H9 (cell line): ENCODE results near the gene ZSCAN22. TPM values are rescaled to one million over a fixed set of nuclear protein-coding genes. Genes with fewer than 3 reads are reported as not detected.

Experiments
- DNase-seq: peaks from one replicate; pipeline ENCODE4 v3.0.0-alpha.2; 2017
- H2AFZ ChIP-seq: one replicate; pipeline ENCODE4 v1.6.1; 2013; ENCODE audit warnings: mild to moderate bottlenecking, low read length, control low read depth, moderate library complexity
- H2AK5ac ChIP-seq: 2 replicates; pipeline ENCODE4 v1.6.1; 2013; ENCODE audit warnings: low read length, control low read depth, mixed read lengths; ENCODE audit not compliant: insufficient read length
- H2BK120ac ChIP-seq: one replicate; pipeline ENCODE4 v1.6.1; 2013; ENCODE audit warnings: low read depth, mild to moderate bottlenecking, low read length, control low read depth, inconsistent platforms; ENCODE audit not compliant: poor library complexity, severe bottlenecking
- H2BK12ac ChIP-seq: 2 replicates; pipeline ENCODE4 v1.6.1; 2013; ENCODE audit warnings: low read length, control low read depth, mixed read lengths, low read depth; ENCODE audit not compliant: insufficient read length
- H2BK15ac ChIP-seq: 2 replicates; pipeline ENCODE4 v1.6.1; 2013; ENCODE audit warnings: low read depth, low read length, control low read depth
- H2BK20ac ChIP-seq: one replicate; pipeline ENCODE4 v1.6.1; 2013; ENCODE audit warnings: low read depth, mild to moderate bottlenecking, low read length, control low read depth, inconsistent platforms; ENCODE audit not compliant: poor library complexity, severe bottlenecking
- H2BK5ac ChIP-seq: 2 replicates; pipeline ENCODE4 v1.6.1; 2013; ENCODE audit warnings: low read length, control low read depth, mixed read lengths; ENCODE audit not compliant: insufficient read length
- H3K14ac ChIP-seq: 2 replicates; pipeline ENCODE4 v1.6.1; 2013; ENCODE audit warnings: low read length, control low read depth; ENCODE audit not compliant: insufficient read depth
- H3K18ac ChIP-seq: 2 replicates; pipeline ENCODE4 v1.6.1; 2013; ENCODE audit warnings: low read depth, mild to moderate bottlenecking, mixed read lengths, low read length, control low read depth; ENCODE audit not compliant: insufficient read length
- H3K23ac ChIP-seq: 2 replicates; pipeline ENCODE4 v1.6.1; 2013; ENCODE audit warnings: low read length, control low read depth, mixed read lengths, low read depth; ENCODE audit not compliant: insufficient read length
- H3K23me2 ChIP-seq: 2 replicates; pipeline ENCODE4 v1.6.1; 2013; ENCODE audit warnings: low read depth, mild to moderate bottlenecking, mixed read lengths, low read length, control low read depth; ENCODE audit not compliant: insufficient read length, poor library complexity, severe bottlenecking
- H3K27ac ChIP-seq: 2 replicates; pipeline ENCODE4 v1.5.1; 2013; ENCODE audit warnings: low read length, control low read depth, mixed read lengths, low read depth; ENCODE audit not compliant: insufficient read length
- H3K27me3 ChIP-seq: 2 replicates; pipeline ENCODE4 v1.6.1; 2013; ENCODE audit warnings: low read length, control low read depth, inconsistent platforms; ENCODE audit not compliant: insufficient read depth
- H3K4ac ChIP-seq: 2 replicates; pipeline ENCODE4 v1.6.1; 2013; ENCODE audit warnings: low read depth, mild to moderate bottlenecking, control low read depth, inconsistent platforms, low read length, moderate library complexity
- H3K4me1 ChIP-seq: 2 replicates; pipeline ENCODE4 v1.6.1; 2013; ENCODE audit warnings: low read length, control low read depth, inconsistent platforms; ENCODE audit not compliant: insufficient read depth
- H3K4me2 ChIP-seq: 2 replicates; pipeline ENCODE4 v1.6.1; 2013; ENCODE audit warnings: low read length, control low read depth, mixed read lengths; ENCODE audit not compliant: insufficient read length, insufficient read depth
- H3K56ac ChIP-seq: 2 replicates; pipeline ENCODE4 v1.6.1; 2013; ENCODE audit warnings: low read depth, mild to moderate bottlenecking, mixed read lengths, low read length, control low read depth; ENCODE audit not compliant: insufficient read length
- H3K79me1 ChIP-seq: 2 replicates; pipeline ENCODE4 v1.6.1; 2013; ENCODE audit warnings: low read depth, mild to moderate bottlenecking, moderate library complexity, low read length, control low read depth, inconsistent platforms; ENCODE audit not compliant: insufficient read depth, poor library complexity, severe bottlenecking
- H3K79me2 ChIP-seq: 2 replicates; pipeline ENCODE4 v1.6.1; 2013; ENCODE audit warnings: low read length, control low read depth, inconsistent platforms; ENCODE audit not compliant: insufficient read depth
- H3K9ac ChIP-seq: 2 replicates; pipeline ENCODE4 v1.6.1; 2013; ENCODE audit warnings: low read length, control low read depth, mixed read lengths; ENCODE audit not compliant: insufficient read length; ENCODE audit errors: extremely low read depth
- H3K9me3 ChIP-seq: one replicate; pipeline ENCODE4 v1.6.1; 2013; ENCODE audit warnings: low read depth, low read length, inconsistent platforms; ENCODE audit not compliant: control insufficient read depth
- H3T11ph ChIP-seq: one replicate; pipeline ENCODE4 v1.6.1; 2013; ENCODE audit warnings: mild to moderate bottlenecking, low read length, control low read depth, inconsistent platforms
- H4K20me1 ChIP-seq: one replicate; pipeline ENCODE4 v1.6.1; 2013; ENCODE audit not compliant: control insufficient read depth, insufficient read length, insufficient read depth
- H4K5ac ChIP-seq: 2 replicates; pipeline ENCODE4 v1.6.1; 2013; ENCODE audit warnings: low read depth, mild to moderate bottlenecking, mixed read lengths, low read length, control low read depth; ENCODE audit not compliant: insufficient read length
- H4K8ac ChIP-seq: replicated peaks from 2 replicates; pipeline ENCODE4 v1.6.1; 2013; ENCODE audit warnings: low read length, control low read depth, mixed read lengths, low read depth; ENCODE audit not compliant: insufficient read length
- H4K91ac ChIP-seq: 2 replicates; pipeline ENCODE4 v1.6.1; 2013; ENCODE audit warnings: low read depth, mild to moderate bottlenecking, moderate library complexity, mixed read lengths, low read length, control low read depth; ENCODE audit not compliant: insufficient read length
- H3K27ac Mint-ChIP-seq, 3 experiments: 2 replicates in 2 of 3; 3 replicates in 1 of 3; pipeline ENCODE4 v1.8.0; 2020 to 2021; ENCODE audit warnings: mixed read lengths in 3 of 3, mild to moderate bottlenecking in 1 of 3, moderate library complexity in 1 of 3
- H3K27me3 Mint-ChIP-seq: 2 replicates; pipeline ENCODE4 v1.8.0; 2021; ENCODE audit warnings: low read depth, mild to moderate bottlenecking, moderate library complexity, mixed read lengths
- H3K36me3 Mint-ChIP-seq, 3 experiments: 2 replicates in 2 of 3; 3 replicates in 1 of 3; pipeline ENCODE4 v1.8.0; 2020 to 2021; ENCODE audit warnings: low read depth in 3 of 3, mixed read lengths in 3 of 3; ENCODE audit not compliant: insufficient read depth in 1 of 3
- H3K4me1 Mint-ChIP-seq, 2 experiments: 2 replicates each; pipeline ENCODE4 v1.8.0; 2020; ENCODE audit warnings: mixed read lengths in 2 of 2
- H3K4me3 Mint-ChIP-seq, 2 experiments: 2 replicates in 1 of 2; 3 replicates in 1 of 2; pipeline ENCODE4 v1.8.0; 2020 to 2021; ENCODE audit warnings: mild to moderate bottlenecking in 2 of 2, mixed read lengths in 2 of 2, moderate library complexity in 1 of 2
- H3K9me3 Mint-ChIP-seq, 2 experiments: 2 replicates in 1 of 2; 3 replicates in 1 of 2; pipeline ENCODE4 v1.8.0; 2020; ENCODE audit warnings: mild to moderate bottlenecking in 2 of 2, mixed read lengths in 2 of 2, moderate library complexity in 1 of 2
- CTCF ChIP-seq: fragments of 200-600 bp; sonication (generic); conservative IDR thresholded peaks from 3 replicates; pipeline ENCODE4 v1.8.0; 2021; ENCODE audit warnings: antibody characterized with exemption, mild to moderate bottlenecking
- whole genome bisulfite sequencing: extraction: QIAGEN DNeasy Blood & Tissue Kit; methylation state at CpG from one replicate; pipeline ENCODE4 v1.1.7; 2013; ENCODE audit warnings: missing lambda C conversion rate, low lambda C conversion rate, mixed read lengths; ENCODE audit not compliant: insufficient read length; ENCODE audit errors: extremely low coverage; 5-methylcytosine and 5-hydroxymethylcytosine counted together
- total RNA-seq: library from RNA; stranded (reverse); gene quantifications from 2 replicates; pipeline ENCODE4 v1.2.1, GENCODE V29; 2021

ZSCAN22 gene
- total RNA-seq, 1 experiment from 2014 or later, result 4.8 TPM

GRCh38 chr19:58350001-58350861, 23.4 kb downstream of the ZSCAN22 start:
- Histone ChIP-seq H3K79me2 (no peaks in the 10 kb centered on the region), H2BK15ac (no peak overlapping the region; the same call in 1 of the 2 replicates), H3K56ac (no peak overlapping the region), H4K20me1 (no peaks in the 10 kb centered on the region), H2BK5ac (no peak overlapping the region), H3K79me1 (no peaks in the 10 kb centered on the region), H4K5ac (no peak overlapping the region), H2BK12ac (no peak overlapping the region), H3K4ac (no peak overlapping the region), H3K9me3 (no peaks in the 10 kb centered on the region), H3K4me1 (no peaks in the 10 kb centered on the region), H3T11ph (no peak overlapping the region), H3K14ac (no peak overlapping the region), H4K91ac (no peak overlapping the region), H2AFZ (no peak overlapping the region), H2AK5ac (no peak overlapping the region), H2BK20ac (no peak overlapping the region), H3K27ac (no peak overlapping the region), H3K18ac (no peak overlapping the region), H3K9ac (no peak overlapping the region), H3K23ac (no peak overlapping the region), H2BK120ac (no peak overlapping the region), H4K8ac (no peak overlapping the region), H3K27me3 (no peaks in the 10 kb centered on the region), H3K23me2 (peaks cover 6% of the 10 kb centered on the region), H3K4me2 (no peak overlapping the region)
- no peaks in the 10 kb centered on the region for H3K9me3 Mint-ChIP-seq
- H3K36me3 Mint-ChIP-seq, result peaks cover 0 to 4% (median 2%) of the 10 kb centered on the region in 3 experiments; a peak in 3 of 7 replicates
- WGBS, result no CpG with 5 or more reads among the region's 84 CpGs
- peaks cover 0 to 6% of the 10 kb centered on the region in 2 experiments; a peak in 2 of 4 replicates for H3K4me1 Mint-ChIP-seq
- peaks cover 8% of the 10 kb centered on the region for H3K27me3 Mint-ChIP-seq
- TF ChIP-seq CTCF, result no peak
- DNase-seq, result no peak
- no peak overlapping the region for H3K4me3 Mint-ChIP-seq
- H3K27ac Mint-ChIP-seq, result no peak overlapping the region
